Ovary (tissue), 9 donors: Measurements from ENCODE around the gene CCN2. TPM values are rescaled to one million over a fixed set of nuclear protein-coding genes. Genes with fewer than 3 reads are reported as not detected.
A peak's percentile ranks its signal among the peaks of the same experiment; 100 is the strongest.

Source experiments
- DNase-seq, 5 donors: peaks; one replicate each; pipeline ENCODE4 v3.0.0-alpha.2; 2019 to 2020
- H3K27ac ChIP-seq, 2 donors: fragments of 200-600 bp; one replicate each; pipeline versions ENCODE4 v1.5.1 to v1.8.0; 2019 to 2022
- H3K27me3 ChIP-seq: fragments of 200-600 bp; one replicate; pipeline ENCODE4 v1.8.0; 2022
- H3K36me3 ChIP-seq: fragments of 200-600 bp; sonication (generic); one replicate; pipeline ENCODE4 v1.5.1; 2019
- H3K4me1 ChIP-seq: one replicate; pipeline ENCODE4 v1.8.1; 2013; ENCODE audit warnings: mild to moderate bottlenecking, moderate library complexity; ENCODE audit not compliant: insufficient read depth
- H3K4me3 ChIP-seq: fragments of 200-600 bp; sonication (generic); one replicate; pipeline ENCODE4 v1.5.1; 2017
- H3K9me3 ChIP-seq, 2 donors: fragments of 200-600 bp in 1 of 2; sonication (generic) in 1 of 2; one replicate each; pipeline versions ENCODE4 v1.5.1 to v1.8.1; 2013 to 2019; ENCODE audit warnings: mild to moderate bottlenecking in 1 of 2, moderate library complexity in 1 of 2
- CTCF ChIP-seq, 3 donors: fragments of 450-650 bp in 2 of 3; fragments of 200-600 bp in 1 of 3; IDR thresholded peaks; one replicate each; pipeline versions ENCODE4 v1.5.1 to v1.8.0; 2016 to 2022; ENCODE audit warnings: antibody characterized with exemption in 3 of 3, mild to moderate bottlenecking in 1 of 3
- EP300 ChIP-seq: sonication (generic); formaldehyde crosslinking; IDR thresholded peaks from one replicate; pipeline ENCODE4 v1.6.1; 2017; ENCODE audit warnings: antibody characterized with exemption
- POLR2A ChIP-seq: fragments of 450-650 bp; IDR thresholded peaks from one replicate; pipeline ENCODE4 v1.6.1; 2017; ENCODE audit warnings: antibody characterized with exemption, mild to moderate bottlenecking, moderate library complexity
- WGBS, 3 donors: extraction: QIAGEN DNeasy Blood & Tissue Kit in 1 of 3; methylation state at CpG; one replicate each; pipeline versions ENCODE4 v1.1.5 to v1.1.7; 2013 to 2017; 5-methylcytosine and 5-hydroxymethylcytosine counted together
- intact Hi-C, 4 donors: fragments of 100-400 bp; cut with DNase I; formaldehyde crosslinking; loops; one replicate each; pipeline versions ENCODE4 v1.11.0 to v1.15.1; 2022 to 2023
- polyA plus RNA-seq, 2 donors: library from polyadenylated mRNA; stranded (reverse); fragments of 200-250 nt in 1 of 2; fragments of 350-450 nt in 1 of 2; fragmentation: Illumina TruSeq in 1 of 2; extraction: RNeasy Lipid Tissue Mini Kit (QIAGEN cat#74804) in 1 of 2; gene quantifications; one replicate each; pipeline ENCODE4 v1.2.3, GENCODE V29; 2013 to 2014
- total RNA-seq, 7 donors: library from RNA; depleted of rRNA in 2 of 7; stranded (reverse); fragments of >200 nt in 2 of 7; fragmentation: NEBNext Ultra II Directional in 3 of 7; extraction: Animal tissue kit (Norgen Biotek cat#: 25700) in 3 of 7; gene quantifications; one replicate each; pipeline versions ENCODE4 v1.1.0 to v1.2.4, GENCODE V29; 2016 to 2023
- donor health status: DM: no; HTN: no; CAD: no; lungs with moderate emphysema.
- donor health status: DM: no; HTN: no; CAD: no.
- donor health status: Bipolar disorder and iron deficiency.
- donor health status: DM: yes; HTN: yes; CAD: no.
- donor health status: DM: no; HTN: no; CAD: no.
- donor health status: DM: yes; HTN: yes; CAD: no.

The CCN2 gene
- total and polyA plus RNA-seq, 9 donors = 18.3 to 191 (median 65.9) TPM

- no peak for TF ChIP-seq CTCF (IDR thresholded peaks at IDR 0.05)
- no peak for TF ChIP-seq POLR2A
- TF ChIP-seq EP300 = no peak
- H3K27me3 ChIP-seq = no peaks in the 10 kb centered on the region
- 54 to 58% (median 56%) methylated on average over 2 of the region's 2 CpGs for WGBS, 3 donors
These were observed 20.0 kb downstream of the CCN2 start for GRCh38 chr6:131931063-131931750.

GRCh38 chr6:131929976-131930375 lies 21.2 kb downstream of the CCN2 start:
- Histone ChIP-seq H3K4me1 (no peaks in the 10 kb centered on the region), H3K27ac (no peak overlapping the region), H3K27me3 (no peaks in the 10 kb centered on the region), H3K36me3 (no peaks in the 10 kb centered on the region), H3K4me3 (no peak overlapping the region), H3K9me3 (no peaks in the 10 kb centered on the region)
- TF ChIP-seq POLR2A (no peak), CTCF (IDR thresholded peaks at IDR 0.05) (no peak), EP300 (no peak)
- DNase-seq = no peak
- intact Hi-C loops = loop anchor here in 2 of 4 donors (5.0 kb wide), 2 partner anchors 282 to 287 kb away; no protein-coding TSS in a partner anchor
- WGBS, 3 donors = 67 to 82% (median 69%) methylated on average over 1 of the region's 1 CpG

More at GRCh38 chr6:131931063-131931750, 20.0 kb downstream of the CCN2 start:
- Histone ChIP-seq H3K4me1 (no peaks in the 10 kb centered on the region), H3K27ac (no peak overlapping the region), H3K36me3 (no peaks in the 10 kb centered on the region), H3K4me3 (no peak overlapping the region), H3K9me3 (no peaks in the 10 kb centered on the region)
- DNase-seq = no peak
- intact Hi-C loops = no loop called here

- Histone ChIP-seq H3K4me1 (no peaks in the 10 kb centered on the region), H3K9me3 (no peaks in the 10 kb centered on the region), H3K4me3 (no peak overlapping the region), H3K27me3 (no peaks in the 10 kb centered on the region), H3K27ac (no peak overlapping the region), H3K36me3 (no peaks in the 10 kb centered on the region)
- TF ChIP-seq POLR2A (no peak), CTCF (IDR thresholded peaks at IDR 0.05) (no peak), EP300 (no peak)
- intact Hi-C loops = loop anchor here in 2 of 4 donors (5.0 kb wide), 2 partner anchors 283 to 288 kb away; no protein-coding TSS in a partner anchor
- 83 to 87% (median 85%) methylated on average over 2 of the region's 2 CpGs for WGBS, 3 donors
- no peak for DNase-seq
These were observed 21.9 kb downstream of the CCN2 start for GRCh38 chr6:131929264-131929663.

GRCh38 chr6:131924881-131925474 lies 26.2 kb downstream of the CCN2 start:
- 15 to 22% (median 15%) methylated on average over 4 of the region's 4 CpGs for WGBS, 3 donors
- no peak for DNase-seq
- H3K36me3 ChIP-seq = no peaks in the 10 kb centered on the region
- H3K4me1 ChIP-seq = no peaks in the 10 kb centered on the region
- H3K27me3 ChIP-seq = no peaks in the 10 kb centered on the region
- intact Hi-C loops = loop anchor here in 2 of 4 donors (5.0 kb wide), 2 partner anchors 287 to 292 kb away; no protein-coding TSS in a partner anchor
- H3K4me3 ChIP-seq = no peak overlapping the region
- H3K9me3 ChIP-seq = no peaks in the 10 kb centered on the region
- no peak for TF ChIP-seq POLR2A
- TF ChIP-seq CTCF (IDR thresholded peaks at IDR 0.05) = peak; percentile 11 to 43 (median 22)
- no peak for TF ChIP-seq EP300
- H3K27ac ChIP-seq = no peak overlapping the region
